Stimulated activated CD8-positive, alpha-beta memory T cell treated with anti-CD3 and anti-CD28 coated beads, Interleukin-7, amount 100 ng/mL, for 1 hour (primary cell): ENCODE results near the gene TANC1.
"Not testable (repeated sequence)": the region's sequence is repeated elsewhere in the genome, so short reads cannot be mapped to it uniquely, and the experiment has no call there.

Source experiments
- DNase-seq, 2 donors: peaks; one replicate each; pipeline ENCODE4 v3.0.0-alpha.2; 2020; ENCODE audit warnings: low read depth in 2 of 2

The TANC1 gene

GRCh38 chr2:159140070-159140769, 171.8 kb downstream of the TANC1 start:
- no peak for DNase-seq

GRCh38 chr2:159140821-159141220, 172.4 kb downstream of the TANC1 start:
- not testable (repeated sequence) for DNase-seq

GRCh38 chr2:159144776-159145614, 176.6 kb downstream of the TANC1 start:
- no peak for DNase-seq

- DNase-seq = no peak
Observed at GRCh38 chr2:159145745-159146354, 177.4 kb downstream of the TANC1 start.

- no peak for DNase-seq
Observed at GRCh38 chr2:159146996-159147666, 178.7 kb downstream of the TANC1 start.

- DNase-seq = no peak
Observed at GRCh38 chr2:159147690-159148089, 179.2 kb downstream of the TANC1 start.

- no peak for DNase-seq
Observed at GRCh38 chr2:159148901-159149300, 180.5 kb downstream of the TANC1 start.

- DNase-seq = no peak
Observed at GRCh38 chr2:159149747-159150146, 181.3 kb downstream of the TANC1 start.

- no peak for DNase-seq
Observed at GRCh38 chr2:159150280-159150746, 181.9 kb downstream of the TANC1 start.

GRCh38 chr2:159151198-159152127, 183.0 kb downstream of the TANC1 start:
- no peak for DNase-seq

- no peak for DNase-seq
Observed at GRCh38 chr2:159152128-159152778, 183.8 kb downstream of the TANC1 start.

GRCh38 chr2:159153063-159153462, 184.6 kb downstream of the TANC1 start:
- no peak for DNase-seq

GRCh38 chr2:159153463-159153862, 185.0 kb downstream of the TANC1 start:
- DNase-seq = no peak

GRCh38 chr2:159153951-159154350, 185.5 kb downstream of the TANC1 start:
- DNase-seq = no peak

- no peak for DNase-seq
Observed at GRCh38 chr2:159154366-159154765, 185.9 kb downstream of the TANC1 start.

GRCh38 chr2:159155320-159155719, 186.9 kb downstream of the TANC1 start:
- DNase-seq = no peak

GRCh38 chr2:159155791-159156190, 187.4 kb downstream of the TANC1 start:
- DNase-seq = no peak

GRCh38 chr2:159156834-159157233, 188.4 kb downstream of the TANC1 start:
- DNase-seq = no peak

- no peak for DNase-seq
Observed at GRCh38 chr2:159157361-159158209, 189.1 kb downstream of the TANC1 start.
